ENCODE measurements around the gene VOPP1.

Gene VOPP1

GRCh38 chr7:55463686-55464262 is 108.5 kb downstream of the VOPP1 start:
- no peak for DNase-seq

- no peak for DNase-seq
These were observed 114.0 kb downstream of the VOPP1 start for GRCh38 chr7:55458351-55458750.

GRCh38 chr7:55457801-55458200 is 114.5 kb downstream of the VOPP1 start:
- no peak for DNase-seq

- DNase-seq, result no peak
These were observed 119.3 kb downstream of the VOPP1 start for GRCh38 chr7:55452971-55453370.

GRCh38 chr7:55449992-55450535 is 122.2 kb downstream of the VOPP1 start:
- no peak for DNase-seq

GRCh38 chr7:55449205-55449991 is 122.9 kb downstream of the VOPP1 start:
- no peak for DNase-seq

GRCh38 chr7:55448526-55448925 is 123.8 kb downstream of the VOPP1 start:
- DNase-seq, result no peak

- DNase-seq, result no peak
These were observed 127.5 kb downstream of the VOPP1 start for GRCh38 chr7:55444786-55445185.

- no peak for DNase-seq
These were observed 130.4 kb downstream of the VOPP1 start for GRCh38 chr7:55441774-55442522.

- DNase-seq, result no peak
These were observed 131.3 kb downstream of the VOPP1 start for GRCh38 chr7:55441002-55441401.

GRCh38 chr7:55440040-55440690 is 132.1 kb downstream of the VOPP1 start:
- no peak for DNase-seq

GRCh38 chr7:55439627-55440026 is 132.7 kb downstream of the VOPP1 start:
- no peak for DNase-seq

- no peak for DNase-seq
These were observed 133.4 kb downstream of the VOPP1 start for GRCh38 chr7:55438757-55439525.

GRCh38 chr7:55438085-55438756 is 134.1 kb downstream of the VOPP1 start:
- no peak for DNase-seq

- DNase-seq, result no peak
These were observed 134.9 kb downstream of the VOPP1 start for GRCh38 chr7:55437375-55437774.

- DNase-seq, result no peak
These were observed 135.8 kb downstream of the VOPP1 start for GRCh38 chr7:55436457-55436856.

GRCh38 chr7:55435466-55435865 is 136.8 kb downstream of the VOPP1 start:
- DNase-seq, result no peak

- no peak for DNase-seq
These were observed 139.1 kb downstream of the VOPP1 start for GRCh38 chr7:55432939-55433784.

- no peak for DNase-seq
These were observed 139.8 kb downstream of the VOPP1 start for GRCh38 chr7:55432506-55432905.

- DNase-seq, result no peak
These were observed 140.4 kb downstream of the VOPP1 start for GRCh38 chr7:55431898-55432297.

Data from activated CD4-positive, CD25-positive, alpha-beta regulatory T cell (primary cell).